Measurements from ENCODE around the gene OTOP3.

- no peak for TF ChIP-seq CTCF (conservative IDR thresholded peaks at IDR 0.05)
- TF ChIP-seq EZH2 (IDR thresholded peaks at IDR 0.05; ENCODE audit: low read depth) = no peak
These were observed 19.4 kb upstream of the OTOP3 start for GRCh38 chr17:74916136-74916850.
